HG03460 (cell line): ENCODE data around the gene RD3L.
"Not testable (repeated sequence)": the region's sequence is repeated elsewhere in the genome, so short reads cannot be mapped to it uniquely, and the experiment has no call there.

ENCODE experiments used
- ATAC-seq: cut with Tn5 transposase; IDR thresholded peaks from one replicate; pipeline ENCODE4 v1.9.1; 2021; ENCODE audit not compliant: unreplicated experiment

The RD3L gene

DNA sequence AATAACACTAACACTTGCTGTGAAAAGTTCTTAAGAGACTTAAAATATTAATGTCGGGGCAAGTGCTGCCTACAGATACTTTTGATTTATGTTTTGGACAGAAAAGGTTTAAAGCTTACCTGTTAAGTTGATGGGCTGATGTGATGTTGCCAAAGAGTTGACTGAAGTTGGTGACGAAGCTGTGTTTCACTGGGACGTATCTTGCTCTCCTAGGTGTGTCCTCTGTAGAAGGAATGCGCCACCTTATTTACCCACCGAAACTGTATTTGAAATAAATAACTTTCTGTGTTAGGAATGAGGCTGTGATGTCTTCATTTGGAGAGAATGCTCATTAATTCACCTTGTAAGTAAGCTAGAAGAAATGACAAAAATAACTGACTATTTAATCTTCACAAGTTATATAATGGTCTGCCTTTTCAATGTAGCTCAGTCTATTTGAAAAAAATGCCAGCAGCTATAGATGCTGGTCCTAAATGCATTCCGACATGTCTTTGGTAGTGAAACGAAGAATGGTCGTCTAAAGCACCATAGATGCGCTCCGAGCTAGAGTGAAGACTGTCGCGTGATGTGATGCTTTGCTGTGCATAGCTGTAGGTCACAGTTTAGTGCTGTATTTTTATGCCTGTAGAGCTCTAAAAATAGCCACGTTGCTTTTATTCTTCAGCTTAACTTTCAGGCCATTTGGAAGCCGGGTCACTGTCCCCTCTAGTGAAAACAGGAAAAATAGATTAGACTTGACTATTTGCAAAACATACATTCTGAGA is at the start of gene RD3L:
TSS of gene RD3L (minus strand) at position 557 of the 764 bp plus-strand sequence. CDS start 834 bp downstream, outside the sequence.
- ATAC-seq: no peak

DNA sequence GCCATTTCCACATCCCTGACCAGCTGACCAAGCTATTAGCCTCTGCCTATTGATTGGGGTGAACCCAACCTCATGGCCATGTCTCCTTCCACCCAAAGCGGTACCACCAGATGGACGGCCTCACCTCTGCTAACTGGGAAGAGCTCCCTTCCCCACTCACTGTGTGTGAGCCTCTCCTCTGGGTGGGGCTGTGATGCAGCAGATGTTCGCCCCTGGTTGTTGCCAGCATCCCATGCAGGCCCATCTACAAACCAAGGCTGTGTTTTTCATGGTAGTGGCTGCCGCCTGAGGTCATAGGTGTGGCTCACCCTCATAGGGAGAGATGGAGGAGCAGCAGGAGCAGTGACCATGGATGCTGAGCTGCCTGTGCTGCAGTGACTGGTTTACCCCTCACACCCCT is 47.6 kb upstream of the RD3L start:
- ATAC-seq: no peak

DNA sequence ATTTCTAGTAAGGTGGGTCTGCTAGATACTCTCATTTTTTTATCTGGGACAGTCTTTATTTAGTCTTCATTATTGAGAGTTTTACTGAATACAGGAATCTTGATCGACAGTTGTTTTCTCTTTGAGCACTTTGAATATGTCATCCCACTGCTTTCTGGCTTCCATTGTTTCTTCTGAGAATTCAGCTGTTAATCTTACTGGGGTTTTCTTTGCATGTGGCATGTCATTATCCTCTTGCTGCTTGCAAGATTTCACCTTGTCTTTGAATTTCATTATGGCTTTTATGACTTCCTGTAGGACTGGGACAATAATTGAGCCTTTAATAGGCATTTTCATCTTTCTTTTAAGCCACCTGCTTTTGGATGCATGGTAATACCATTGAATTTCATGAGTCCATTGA is 46.7 kb upstream of the RD3L start:
- ATAC-seq: no peak

DNA sequence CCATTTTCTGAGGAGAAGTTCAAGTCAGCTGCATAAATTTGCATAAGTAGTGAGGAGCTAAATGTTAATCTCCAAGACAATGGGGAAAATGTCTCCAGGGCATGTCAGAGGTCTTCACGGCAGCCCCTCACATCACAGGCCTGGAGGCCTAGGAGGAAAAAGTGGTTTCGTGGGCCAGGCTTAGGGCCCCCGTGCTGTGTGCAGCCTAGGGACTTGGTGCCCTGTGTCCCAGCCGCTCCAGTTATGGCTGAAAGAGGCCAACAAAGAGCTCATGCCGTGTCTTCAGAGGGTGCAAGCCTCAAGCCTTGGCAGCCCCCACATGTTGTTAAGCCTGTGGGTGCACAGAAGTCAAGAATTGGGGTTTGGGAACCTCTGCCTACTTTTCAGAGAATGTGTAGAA is 41.9 kb upstream of the RD3L start:
- ATAC-seq: no peak

DNA sequence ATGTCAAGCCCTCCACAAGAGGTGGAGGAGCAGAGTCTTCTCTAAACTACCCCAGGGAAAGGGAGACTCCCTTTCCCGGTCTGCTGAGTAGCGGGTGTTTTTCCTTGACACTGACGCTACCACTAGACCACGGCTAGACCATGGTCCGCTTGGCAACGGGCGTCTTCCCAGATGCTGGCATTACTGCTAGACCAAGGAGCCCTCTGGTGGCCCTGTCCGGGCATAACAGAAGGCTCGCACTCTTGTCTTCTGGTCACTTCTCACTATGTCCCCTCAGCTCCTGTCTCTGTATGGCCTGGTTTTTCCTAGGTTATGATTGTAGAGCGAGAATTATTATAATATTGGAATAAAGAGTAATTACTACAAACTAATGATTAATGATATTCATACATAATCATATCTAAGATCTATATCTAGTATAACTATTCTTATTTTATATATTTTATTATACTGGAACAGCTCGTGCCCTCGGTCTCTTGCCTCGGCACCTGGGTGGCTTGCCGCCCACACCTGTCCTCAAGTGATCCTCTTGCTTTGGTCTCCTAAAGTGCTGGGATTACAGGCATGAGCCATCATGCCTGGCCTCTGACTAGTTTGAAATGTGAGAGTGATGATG is 38.4 kb upstream of the RD3L start:
- ATAC-seq: not testable (repeated sequence)

DNA sequence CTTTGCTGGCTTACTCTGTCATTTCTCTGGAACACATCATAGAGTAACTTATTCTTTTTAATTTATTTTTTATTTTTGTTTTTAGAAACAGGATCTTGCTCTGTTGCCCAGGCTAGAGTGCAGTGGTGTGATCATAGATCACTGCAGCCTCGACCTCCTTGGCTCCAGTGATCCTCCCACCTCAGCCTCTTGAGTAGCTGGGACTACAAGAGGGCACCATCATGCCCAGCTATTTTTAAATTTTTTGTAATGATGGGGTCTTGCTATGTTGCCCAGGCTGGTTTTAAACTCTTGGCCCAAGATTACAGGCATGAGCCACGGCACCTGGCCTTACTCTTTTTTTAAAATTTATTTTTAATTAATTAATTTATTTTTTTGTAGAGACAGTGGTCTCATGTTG is 32.2 kb upstream of the RD3L start:
- ATAC-seq: no peak

DNA sequence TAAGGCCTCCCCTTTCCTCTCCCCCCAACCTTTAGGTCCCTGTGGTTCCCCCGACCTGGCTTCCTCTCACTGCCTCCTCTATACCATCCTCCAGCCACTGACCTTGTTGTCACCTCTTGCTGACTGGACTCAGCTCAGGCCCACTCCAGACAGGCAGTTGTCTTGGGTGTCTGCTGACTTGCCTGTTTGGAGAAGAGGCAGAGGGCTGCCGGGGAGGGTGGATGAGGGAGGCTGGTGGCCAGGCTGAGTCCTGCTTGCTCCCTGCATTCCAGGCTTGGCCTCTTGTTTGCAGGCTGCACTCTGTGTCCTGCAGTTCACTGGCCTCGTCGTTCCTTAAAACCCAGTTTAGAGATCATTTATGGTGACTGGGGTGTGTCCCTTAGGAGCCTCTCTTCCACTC is 31.0 kb upstream of the RD3L start:
- ATAC-seq: no peak

DNA sequence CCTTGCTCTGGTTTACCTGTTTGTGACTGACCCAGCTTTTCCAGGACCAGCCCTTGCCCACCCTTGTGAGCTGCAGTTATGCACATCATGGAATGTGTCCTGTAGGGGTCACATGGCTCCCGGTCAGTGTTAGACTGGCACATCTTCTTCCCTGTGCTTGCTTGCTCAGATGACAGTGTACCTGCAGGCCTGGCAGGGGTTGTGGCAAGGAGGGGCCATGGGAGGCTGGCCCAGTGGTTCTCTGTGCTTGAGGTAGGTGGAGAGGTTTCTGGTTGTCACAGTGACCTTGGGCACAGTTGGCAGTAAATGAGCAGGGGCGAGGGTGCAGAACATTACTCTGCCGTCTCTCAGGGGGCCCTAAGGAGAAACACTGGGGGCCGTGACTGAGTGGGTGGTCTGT is 27.6 kb upstream of the RD3L start:
- no peak for ATAC-seq

GRCh38 chr14:103966631-103967030 is 24.3 kb upstream of the RD3L start:
- no peak for ATAC-seq

DNA sequence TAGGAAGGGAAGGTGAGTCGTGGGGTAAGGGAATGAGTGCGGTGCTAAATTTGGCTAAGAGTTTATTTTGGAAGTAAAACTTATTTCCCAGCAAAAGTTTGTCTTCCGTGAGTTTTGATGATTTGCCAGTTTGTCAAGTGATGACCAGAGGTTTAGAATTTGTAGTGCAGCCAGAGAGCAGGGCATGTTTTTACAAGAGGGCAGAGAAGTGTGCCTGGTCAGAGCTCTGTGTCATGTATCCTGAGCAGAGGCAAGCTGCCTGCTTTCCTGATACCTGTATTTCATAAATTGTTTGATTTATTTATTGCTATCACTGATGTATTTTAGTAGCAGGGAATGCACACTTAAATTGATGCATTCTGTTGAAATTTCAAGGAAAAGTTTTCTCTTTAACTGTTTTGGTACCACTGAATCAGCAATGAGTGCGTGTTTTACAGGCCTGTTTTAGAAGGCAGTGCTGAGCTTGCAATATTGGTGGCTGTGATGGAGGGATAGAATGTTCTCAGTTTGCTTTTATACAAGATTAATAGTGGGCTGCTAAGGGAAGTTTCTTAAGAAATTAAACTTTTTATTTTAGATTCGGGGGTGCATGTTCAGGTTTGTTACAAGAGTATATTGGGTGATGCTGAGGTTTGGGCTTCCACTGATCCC is 19.7 kb upstream of the RD3L start:
- no peak for ATAC-seq

- ATAC-seq: no peak
These were observed 18.2 kb upstream of the RD3L start for GRCh38 chr14:103960457-103961055.

DNA sequence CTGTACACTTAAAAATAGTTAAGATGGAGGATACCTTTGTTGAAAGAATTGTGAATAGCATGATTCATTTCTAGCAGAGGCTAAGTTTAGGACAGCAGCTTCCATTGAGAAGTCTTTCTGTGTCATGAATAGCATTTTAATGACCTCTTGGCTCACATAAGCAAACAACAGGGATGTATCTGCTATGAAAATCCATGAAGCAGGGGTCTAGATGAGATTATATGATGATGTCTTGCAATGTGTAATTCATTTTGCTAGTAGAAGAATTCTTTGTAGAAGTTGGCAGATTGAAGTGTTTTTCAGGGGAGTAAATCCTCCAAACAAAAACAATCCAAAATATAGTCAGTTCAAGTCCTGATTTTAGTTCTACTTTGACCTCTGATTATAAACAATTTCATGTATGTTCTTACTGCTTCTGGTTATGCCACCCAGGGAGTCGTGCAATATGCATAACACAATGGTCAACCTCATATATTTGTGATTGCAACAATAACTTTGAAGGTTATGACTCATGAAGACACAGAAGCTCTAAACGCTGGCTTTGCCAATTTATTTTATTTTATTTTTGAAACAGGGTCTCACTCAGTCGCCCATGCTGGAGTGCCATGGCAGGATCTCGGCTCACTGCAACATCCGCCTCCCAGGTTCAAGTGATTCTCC is 6.9 kb upstream of the RD3L start:
- ATAC-seq: no peak

- no peak for ATAC-seq
These were observed 6.1 kb upstream of the RD3L start for GRCh38 chr14:103948442-103948841.

- ATAC-seq: no peak
These were observed 4.6 kb upstream of the RD3L start for GRCh38 chr14:103946975-103947374.

DNA sequence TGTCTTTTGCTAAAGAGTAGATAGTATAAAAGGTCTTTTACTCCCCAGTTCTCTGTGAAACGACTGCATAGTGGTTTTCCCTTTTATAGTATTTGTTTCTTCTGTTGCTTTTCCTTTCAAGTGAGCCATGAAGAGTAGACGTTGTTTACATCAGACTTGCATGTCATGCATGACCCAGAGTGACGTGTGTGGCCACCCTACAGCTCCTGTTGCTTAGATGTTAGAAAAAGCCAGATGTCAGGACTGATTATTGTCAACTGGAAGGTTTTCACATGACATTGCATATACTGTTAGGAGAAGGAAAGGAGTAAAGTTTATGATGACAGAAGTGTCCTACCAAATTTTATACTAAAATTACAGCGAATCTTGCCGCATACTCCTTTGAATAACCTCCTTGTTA is 1.3 kb upstream of the RD3L start:
- ATAC-seq: no peak

DNA sequence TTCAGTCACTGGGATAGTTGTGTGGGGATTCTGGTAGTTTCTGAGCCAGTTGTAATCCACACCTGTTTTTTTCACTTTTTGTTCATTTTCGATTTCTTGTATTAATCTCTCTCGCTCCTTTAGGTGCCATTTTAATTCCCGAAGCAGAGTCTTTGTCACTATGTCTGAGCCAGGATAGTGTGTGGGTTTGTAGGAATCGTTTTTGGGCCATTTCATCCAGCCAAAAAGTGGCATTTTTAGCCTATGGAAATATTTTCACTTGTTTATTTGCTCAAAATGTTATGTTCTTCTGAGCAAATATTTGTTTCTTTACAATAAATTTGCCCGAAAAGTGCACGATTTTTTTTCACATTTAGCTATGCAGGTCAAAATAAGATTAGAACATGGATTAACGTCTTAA is 867 bp downstream of the RD3L start:
- ATAC-seq: no peak

- ATAC-seq: no peak
These were observed 7.2 kb downstream of the RD3L start for GRCh38 chr14:103935102-103935501.

DNA sequence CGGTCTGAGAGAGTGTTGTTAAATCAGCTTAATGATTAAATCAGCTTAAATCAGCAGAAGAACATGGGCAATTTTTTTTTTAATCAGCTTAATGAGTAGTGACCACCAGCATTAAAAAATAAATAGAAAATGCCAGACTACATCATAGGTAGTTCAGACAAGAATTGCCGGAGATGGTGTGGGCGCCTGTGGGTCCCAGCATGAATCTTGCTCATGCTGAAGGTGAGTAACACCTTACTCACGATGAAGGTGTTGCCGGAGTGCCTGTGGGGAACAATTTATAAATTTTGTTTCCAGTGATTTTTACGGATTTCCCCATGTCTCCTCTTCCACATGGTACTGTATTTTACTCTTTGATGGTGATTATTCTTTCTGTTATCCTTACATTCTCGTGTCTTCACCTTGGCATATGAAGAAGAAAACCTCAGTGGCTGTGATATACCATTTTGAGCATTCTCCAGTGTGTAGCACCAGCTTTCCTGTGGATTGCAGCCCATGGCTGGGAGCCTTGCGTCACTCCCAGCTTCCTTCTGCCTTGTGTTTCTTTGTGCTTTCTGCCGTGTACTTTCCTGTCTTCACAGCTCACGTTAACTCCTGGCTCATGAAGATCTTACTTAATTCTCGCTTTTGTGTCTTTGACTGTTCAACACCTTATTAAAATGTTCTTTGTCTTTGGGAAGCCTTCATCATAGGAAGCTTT is 9.4 kb downstream of the RD3L start:
- no peak for ATAC-seq

GRCh38 chr14:103931422-103931821 is 10.9 kb downstream of the RD3L start:
- no peak for ATAC-seq

GRCh38 chr14:103930051-103930604 is 12.2 kb downstream of the RD3L start:
- ATAC-seq: no peak
